Measurements from ENCODE around the gene EFNA2.

EFNA2 gene

GRCh38 chr19:1254081-1254527 lies 31.6 kb upstream of the EFNA2 start:
- no peak for DNase-seq (ENCODE audit: extremely low spot score)
- ChIA-PET POLR2A (interaction anchor here (0.7 to 7.8 kb wide), 3 partner anchors 12 to 15 kb away, joined by 5 to 157 read pairs (median 16); partner anchors contain the start of gene CIRBP), CTCF (interaction anchor here (1.8 to 2.0 kb wide), 2 partner anchors 10 to 12 kb away, joined by 13 to 22 read pairs; no protein-coding TSS in a partner anchor)
- no peak for TF ChIP-seq L3MBTL2 (conservative IDR thresholded peaks at IDR 0.05)
- TF ChIP-seq TARDBP (IDR thresholded peaks at IDR 0.05): no peak
- no peak for TF ChIP-seq LEF1 (IDR thresholded peaks at IDR 0.05; ENCODE audit: borderline replicate concordance)
- no peak for TF ChIP-seq FOXK2 (IDR thresholded peaks at IDR 0.05)
- TF ChIP-seq HDGF (IDR thresholded peaks at IDR 0.05; ENCODE audit: borderline replicate concordance): no peak
- no peak for TF ChIP-seq ARNT (IDR thresholded peaks at IDR 0.05)
- no peak for TF ChIP-seq BHLHE40 (IDR thresholded peaks at IDR 0.05; ENCODE audit: borderline replicate concordance)
- no peak for TF ChIP-seq NFRKB (IDR thresholded peaks at IDR 0.05)
- TF ChIP-seq SP1 (IDR thresholded peaks at IDR 0.05): no peak
- TF ChIP-seq SUZ12 (IDR thresholded peaks at IDR 0.05): no peak
- TF ChIP-seq CTBP1 (IDR thresholded peaks at IDR 0.05; ENCODE audit: borderline replicate concordance): no peak
- TF ChIP-seq ELF4 (IDR thresholded peaks at IDR 0.05): no peak

GRCh38 chr19:1254530-1255185 lies 31.0 kb upstream of the EFNA2 start:
- TF ChIP-seq CTBP1 (IDR thresholded peaks at IDR 0.05; ENCODE audit: borderline replicate concordance): no peak
- no peak for TF ChIP-seq HDGF (IDR thresholded peaks at IDR 0.05; ENCODE audit: borderline replicate concordance)
- TF ChIP-seq ZNF384 (IDR thresholded peaks at IDR 0.05): no peak
- TF ChIP-seq FOXK2 (IDR thresholded peaks at IDR 0.05): no peak
- TF ChIP-seq BHLHE40 (IDR thresholded peaks at IDR 0.05; ENCODE audit: borderline replicate concordance): no peak
- TF ChIP-seq FOXA1 (IDR thresholded peaks at IDR 0.05): no peak
- no peak for TF ChIP-seq NFRKB (IDR thresholded peaks at IDR 0.05)
- TF ChIP-seq FOXM1 (IDR thresholded peaks at IDR 0.05; ENCODE audit: borderline replicate concordance): no peak
- no peak for TF ChIP-seq ELF4 (IDR thresholded peaks at IDR 0.05)
- no peak for TF ChIP-seq ARNT (IDR thresholded peaks at IDR 0.05)
- TF ChIP-seq SUZ12 (IDR thresholded peaks at IDR 0.05): no peak
- TF ChIP-seq LEF1 (IDR thresholded peaks at IDR 0.05; ENCODE audit: borderline replicate concordance): no peak
- TF ChIP-seq SP1 (IDR thresholded peaks at IDR 0.05): no peak
- DNase-seq (ENCODE audit: extremely low spot score): no peak
- ChIA-PET POLR2A (interaction anchor here (0.7 to 7.8 kb wide), 3 partner anchors 11 to 15 kb away, joined by 4 to 157 read pairs (median 5); partner anchors contain the start of gene CIRBP), CTCF (interaction anchor here (2.0 kb wide), 1 partner anchor 11 kb away, joined by 13 read pairs; no protein-coding TSS in a partner anchor)

- POLR2A ChIA-PET: interaction anchor here (1.2 to 7.8 kb wide), 3 partner anchors 12 to 18 kb away, joined by 4 to 157 read pairs (median 6); partner anchors contain the start of gene CIRBP
- CTCF ChIA-PET: interaction anchor here (2.3 kb wide), 1 partner anchor 11 kb away, joined by 11 read pairs; no protein-coding TSS in a partner anchor
Observed at GRCh38 chr19:1255186-1256161, 30.2 kb upstream of the EFNA2 start.

GRCh38 chr19:1256646-1257474 lies 28.8 kb upstream of the EFNA2 start:
- ChIA-PET CTCF (interaction anchor here (2.3 kb wide), 1 partner anchor 10 kb away, joined by 11 read pairs; no protein-coding TSS in a partner anchor), POLR2A (interaction anchor here (1.2 to 7.8 kb wide), 3 partner anchors 13 to 17 kb away, joined by 6 to 157 read pairs (median 8); partner anchors contain the start of gene CIRBP)
- no peak for TF ChIP-seq FOXK2 (IDR thresholded peaks at IDR 0.05)
- TF ChIP-seq NFRKB (IDR thresholded peaks at IDR 0.05): no peak
- no peak for TF ChIP-seq ZNF384 (IDR thresholded peaks at IDR 0.05)
- TF ChIP-seq FOXM1 (IDR thresholded peaks at IDR 0.05; ENCODE audit: borderline replicate concordance): no peak
- no peak for TF ChIP-seq BHLHE40 (IDR thresholded peaks at IDR 0.05; ENCODE audit: borderline replicate concordance)
- TF ChIP-seq SP1 (IDR thresholded peaks at IDR 0.05): no peak
- no peak for TF ChIP-seq TARDBP (IDR thresholded peaks at IDR 0.05)
- no peak for TF ChIP-seq SUZ12 (IDR thresholded peaks at IDR 0.05)
- TF ChIP-seq FOXA1 (IDR thresholded peaks at IDR 0.05): no peak
- no peak for TF ChIP-seq ELF4 (IDR thresholded peaks at IDR 0.05)
- no peak for TF ChIP-seq CTBP1 (IDR thresholded peaks at IDR 0.05; ENCODE audit: borderline replicate concordance)
- TF ChIP-seq L3MBTL2 (conservative IDR thresholded peaks at IDR 0.05): no peak
- no peak for DNase-seq (ENCODE audit: extremely low spot score)

More at GRCh38 chr19:1255186-1256161, 30.2 kb upstream of the EFNA2 start:
- TF ChIP-seq ZNF384 (IDR thresholded peaks at IDR 0.05) (no peak), TARDBP (IDR thresholded peaks at IDR 0.05) (no peak), L3MBTL2 (conservative IDR thresholded peaks at IDR 0.05) (no peak), ARNT (IDR thresholded peaks at IDR 0.05) (no peak), HDGF (IDR thresholded peaks at IDR 0.05; ENCODE audit: borderline replicate concordance) (no peak), LEF1 (IDR thresholded peaks at IDR 0.05; ENCODE audit: borderline replicate concordance) (no peak), FOXA1 (IDR thresholded peaks at IDR 0.05) (no peak), BHLHE40 (IDR thresholded peaks at IDR 0.05; ENCODE audit: borderline replicate concordance) (no peak), PKNOX1 (IDR thresholded peaks at IDR 0.05) (no peak), SUZ12 (IDR thresholded peaks at IDR 0.05) (no peak), NFRKB (IDR thresholded peaks at IDR 0.05) (no peak), SP1 (IDR thresholded peaks at IDR 0.05) (no peak), FOXM1 (IDR thresholded peaks at IDR 0.05; ENCODE audit: borderline replicate concordance) (no peak), ELF4 (IDR thresholded peaks at IDR 0.05) (no peak), CTBP1 (IDR thresholded peaks at IDR 0.05; ENCODE audit: borderline replicate concordance) (no peak), FOXK2 (IDR thresholded peaks at IDR 0.05) (no peak)
- DNase-seq (ENCODE audit: extremely low spot score): no peak

Measured in HEK293T (cell line).